22Rv1 (cell line): ENCODE measurements around the gene GBGT1.

ENCODE experiments used
- CTCF ChIP-seq: fragments of 450-650 bp; IDR thresholded peaks from 2 replicates; pipeline ENCODE4 v1.5.1; 2017; ENCODE audit warnings: mild to moderate bottlenecking
- ZFX ChIP-seq: fragments of 450-650 bp; IDR thresholded peaks from 2 replicates; pipeline ENCODE4 v1.6.1; 2017; ENCODE audit warnings: antibody characterized with exemption, borderline replicate concordance

- no peak for TF ChIP-seq CTCF
- no peak for TF ChIP-seq ZFX
These were observed 35.6 kb downstream of the GBGT1 start for GRCh38 chr9:133128152-133128551.
